Measurements from ENCODE around the gene TRIM66. TPM values are rescaled to one million over a fixed set of nuclear protein-coding genes. Genes with fewer than 3 reads are reported as not detected.

TRIM66 gene
- polyA plus RNA-seq, 3 donors, result 0.04 to 12.0 (median 0.47) TPM

- peak overlapping the region; percentile 34 for H3K9ac ChIP-seq (ENCODE audit: insufficient read depth, low read length, poor library complexity, severe bottlenecking)
- Mint-ChIP-seq H3K4me1 (peaks cover 9% of the 10 kb centered on the region), H3K4me3 (peak overlapping the region; percentile 54 to 84), H3K9me3 (peaks cover 0 to 2% (median 0%) of the 10 kb centered on the region in 7 donors), H3K36me3 (no peaks in the 10 kb centered on the region), H3K27me3 (ENCODE audit: low read depth in 3 of 3) (peaks cover 15 to 22% (median 18%) of the 10 kb centered on the region in 3 donors), H3K27ac (no peak overlapping the region)
- H3K79me2 ChIP-seq (ENCODE audit: insufficient read depth, low read length), result no peaks in the 10 kb centered on the region
- peak overlapping the region in 1 of 3 experiments; percentile 58 for H3K4me3 ChIP-seq (replicated peaks in 1 of 3; ENCODE audit: low read depth in 2 of 3, low read length in 3 of 3)
- TF ChIP-seq CTCF (IDR thresholded peaks at IDR 0.05), result no peak
- no peak for DNase-seq
- H2AFZ ChIP-seq (ENCODE audit: insufficient read depth, low read depth, low read length, poor library complexity, severe bottlenecking), result peak overlapping the region; percentile 70
- peak overlapping the region; percentile 71 for H3K4me2 ChIP-seq (replicated peaks; ENCODE audit: extremely low read depth, low read length, poor library complexity, severe bottlenecking)
- no peaks in the 10 kb centered on the region for H4K20me1 ChIP-seq (ENCODE audit: insufficient read depth, low read length)
- H3K27ac ChIP-seq (ENCODE audit: low read depth in 1 of 2, low read length in 2 of 2), result no peak overlapping the region
- peaks cover 14 to 16% of the 10 kb centered on the region in 2 donors for H3K27me3 ChIP-seq (ENCODE audit: control insufficient read depth in 2 of 2, insufficient read depth in 2 of 2, low read length in 2 of 2)
- H3K4me1 ChIP-seq (ENCODE audit: control insufficient read depth in 1 of 2, insufficient read depth in 2 of 2, low read length in 2 of 2), result peaks cover 5 to 10% of the 10 kb centered on the region in 2 donors
- intact Hi-C loops (cut with micrococcal nuclease), result no loop called here
- WGBS (ENCODE audit: insufficient coverage), result 36% methylated on average over 1 of the region's 7 CpGs
- H3K9me3 ChIP-seq (replicated peaks in 1 of 2; ENCODE audit: control insufficient read depth in 1 of 2, insufficient read depth in 1 of 2, low read length in 2 of 2), result no peaks in the 10 kb centered on the region
- H3K36me3 ChIP-seq (replicated peaks in 1 of 2; ENCODE audit: control insufficient read depth in 1 of 2, insufficient read depth in 2 of 2, low read length in 2 of 2), result no peaks in the 10 kb centered on the region
These were observed 89.0 kb downstream of the TRIM66 start for GRCh38 chr11:8593455-8593854.

GRCh38 chr11:8587915-8588314 lies 94.5 kb downstream of the TRIM66 start:
- Mint-ChIP-seq H3K27me3 (ENCODE audit: low read depth in 3 of 3) (peaks cover 0 to 6% (median 5%) of the 10 kb centered on the region in 3 donors), H3K4me3 (no peak overlapping the region)
- H3K36me3 ChIP-seq (replicated peaks in 1 of 2; ENCODE audit: control insufficient read depth in 1 of 2, insufficient read depth in 2 of 2, low read length in 2 of 2), result no peaks in the 10 kb centered on the region

More at GRCh38 chr11:8587915-8588314, 94.5 kb downstream of the TRIM66 start:
- Mint-ChIP-seq H3K36me3 (no peaks in the 10 kb centered on the region), H3K4me1 (no peaks in the 10 kb centered on the region), H3K27ac (no peak overlapping the region), H3K9me3 (peaks cover 0 to 3% (median 0%) of the 10 kb centered on the region in 7 donors)
- H3K27me3 ChIP-seq (ENCODE audit: control insufficient read depth in 2 of 2, insufficient read depth in 2 of 2, low read length in 2 of 2), result peaks cover 0 to under 1% of the 10 kb centered on the region in 2 donors
- no peak overlapping the region for H3K4me3 ChIP-seq (replicated peaks in 1 of 3; ENCODE audit: low read depth in 2 of 3, low read length in 3 of 3)
- DNase-seq, result no peak
- TF ChIP-seq CTCF (IDR thresholded peaks at IDR 0.05), result no peak
- no peaks in the 10 kb centered on the region for H4K20me1 ChIP-seq (ENCODE audit: insufficient read depth, low read length)
- no peaks in the 10 kb centered on the region for H3K79me2 ChIP-seq (ENCODE audit: insufficient read depth, low read length)
- H3K27ac ChIP-seq (ENCODE audit: low read depth in 1 of 2, low read length in 2 of 2), result no peak overlapping the region
- no peak overlapping the region for H3K4me2 ChIP-seq (replicated peaks; ENCODE audit: extremely low read depth, low read length, poor library complexity, severe bottlenecking)
- no peaks in the 10 kb centered on the region for H3K4me1 ChIP-seq (ENCODE audit: control insufficient read depth in 1 of 2, insufficient read depth in 2 of 2, low read length in 2 of 2)
- no peaks in the 10 kb centered on the region for H3K9me3 ChIP-seq (replicated peaks in 1 of 2; ENCODE audit: control insufficient read depth in 1 of 2, insufficient read depth in 1 of 2, low read length in 2 of 2)
- no peak overlapping the region for H2AFZ ChIP-seq (ENCODE audit: insufficient read depth, low read depth, low read length, poor library complexity, severe bottlenecking)
- H3K9ac ChIP-seq (ENCODE audit: insufficient read depth, low read length, poor library complexity, severe bottlenecking), result no peak overlapping the region
- intact Hi-C loops (cut with micrococcal nuclease), result no loop called here
